ENCODE data around the gene PPP1R7. TPM values are rescaled to one million over a fixed set of nuclear protein-coding genes. Genes with fewer than 3 reads are reported as not detected.

The PPP1R7 gene
- total and polyA plus RNA-seq, 2 donors from 2014 or later = 64.6 to 94.9 TPM

GRCh38 chr2:241199897-241200821, 49.9 kb downstream of the PPP1R7 start:
- H3K9me3 ChIP-seq (ENCODE audit: control insufficient read depth in 2 of 3, insufficient read depth in 1 of 3, low read length in 3 of 3) = no peaks in the 10 kb centered on the region
- intact Hi-C loops (cut with DNase I) = no loop called here
- TF ChIP-seq CTCF (IDR thresholded peaks at IDR 0.05; ENCODE audit: borderline replicate concordance, extremely low read depth, insufficient read depth) = no peak
- no peaks in the 10 kb centered on the region for H3K4me1 ChIP-seq (ENCODE audit: control insufficient read depth in 2 of 3, insufficient read depth in 2 of 3, low read depth in 1 of 3, low read length in 3 of 3)
- H3K27ac ChIP-seq (ENCODE audit: low read depth in 2 of 2, low read length in 2 of 2) = no peak overlapping the region
- no peaks in the 10 kb centered on the region for H3K27me3 ChIP-seq (ENCODE audit: control insufficient read depth, insufficient read depth, low read length)
- no peak for DNase-seq
- FAIRE-seq = no peak
- no peaks in the 10 kb centered on the region for H3K36me3 ChIP-seq (ENCODE audit: control insufficient read depth in 2 of 3, insufficient read depth in 3 of 3, low read length in 3 of 3)
- no peak overlapping the region for H3K4me3 ChIP-seq (ENCODE audit: low read length in 3 of 3)
- H3K9ac ChIP-seq (ENCODE audit: low read length in 3 of 3) = no peak overlapping the region

DNA sequence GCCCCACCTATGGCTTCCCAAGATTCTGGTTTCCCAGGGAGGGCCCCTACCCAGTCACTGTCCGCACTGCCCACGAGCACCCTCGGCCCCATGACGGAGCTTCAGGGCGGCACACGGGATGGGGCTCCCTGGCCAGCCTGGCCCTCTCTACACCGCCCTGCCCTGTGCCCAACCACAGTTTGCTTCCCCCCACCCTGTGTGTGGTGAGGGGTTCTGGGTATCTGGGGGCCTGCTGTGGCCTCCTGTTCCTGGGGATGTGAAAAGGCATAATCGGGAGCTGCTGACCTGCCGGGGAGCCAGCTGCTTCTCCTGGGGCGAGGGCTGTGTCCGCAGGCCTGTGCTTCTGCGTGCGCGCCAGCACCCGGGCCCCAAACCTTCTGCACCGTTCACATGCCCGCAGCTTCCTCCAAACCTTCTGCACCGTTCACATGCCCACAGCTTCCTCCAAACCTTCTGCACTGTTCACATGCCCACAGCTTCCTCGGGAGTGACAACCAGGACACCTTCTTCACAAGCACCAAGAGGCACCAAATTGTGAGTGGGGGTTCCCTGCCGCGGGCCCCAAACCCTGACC, 50.6 kb downstream of the PPP1R7 start:
- no peaks in the 10 kb centered on the region for H3K4me1 ChIP-seq (ENCODE audit: control insufficient read depth in 2 of 3, insufficient read depth in 2 of 3, low read depth in 1 of 3, low read length in 3 of 3)
- H3K36me3 ChIP-seq (ENCODE audit: control insufficient read depth in 2 of 3, insufficient read depth in 3 of 3, low read length in 3 of 3) = no peaks in the 10 kb centered on the region
- no peak for DNase-seq
- H3K9ac ChIP-seq (ENCODE audit: low read length in 3 of 3) = no peak overlapping the region
- H3K27me3 ChIP-seq (ENCODE audit: control insufficient read depth, insufficient read depth, low read length) = no peaks in the 10 kb centered on the region
- H3K27ac ChIP-seq (ENCODE audit: low read depth in 2 of 2, low read length in 2 of 2) = no peak overlapping the region
- no peak overlapping the region for H3K4me3 ChIP-seq (ENCODE audit: low read length in 3 of 3)
- FAIRE-seq = no peak
- TF ChIP-seq CTCF (IDR thresholded peaks at IDR 0.05; ENCODE audit: borderline replicate concordance, extremely low read depth, insufficient read depth) = no peak
- H3K9me3 ChIP-seq (ENCODE audit: control insufficient read depth in 2 of 3, insufficient read depth in 1 of 3, low read length in 3 of 3) = no peaks in the 10 kb centered on the region
- intact Hi-C loops (cut with DNase I) = no loop called here

DNA sequence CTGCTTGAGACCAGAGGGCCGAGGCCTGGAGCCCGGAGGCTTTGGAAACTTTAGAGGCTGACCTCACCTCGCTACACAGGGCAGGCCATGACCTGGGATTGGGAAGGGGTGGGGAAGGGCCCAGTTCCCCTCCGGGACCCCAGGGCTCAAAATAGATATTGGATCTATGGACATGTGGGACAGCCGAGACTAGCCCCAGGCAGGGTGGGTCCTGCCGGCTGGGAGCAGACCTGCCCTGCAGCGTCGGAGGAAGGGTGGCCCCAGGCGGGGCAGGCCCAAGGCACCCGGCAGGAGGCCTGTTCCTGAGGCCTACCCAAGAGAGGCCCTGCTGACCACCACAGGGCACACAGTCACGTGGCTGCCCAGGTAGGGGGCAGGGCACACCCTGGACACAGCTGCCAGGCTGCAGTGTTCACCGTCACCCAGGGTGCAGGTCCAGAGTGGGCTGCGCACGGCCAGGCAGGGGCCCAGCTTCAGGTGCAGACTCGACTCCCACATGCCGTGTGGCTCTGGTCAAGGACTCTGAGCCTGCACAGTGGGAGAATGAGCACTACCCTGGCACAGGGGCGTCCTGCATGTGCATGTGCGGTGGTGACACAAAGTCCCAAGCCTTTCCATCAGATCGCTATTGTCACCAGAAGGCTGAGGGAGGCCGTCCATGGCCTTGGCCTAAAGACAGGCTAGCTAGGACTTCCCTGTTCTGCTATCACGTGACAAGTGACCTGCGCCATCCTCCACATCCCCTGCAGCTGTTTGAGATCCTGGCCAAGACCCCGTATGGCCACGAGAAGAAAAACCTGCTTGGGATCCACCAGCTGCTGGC, 51.4 kb downstream of the PPP1R7 start:
- Histone ChIP-seq H3K27ac (ENCODE audit: low read depth in 2 of 2, low read length in 2 of 2) (no peak overlapping the region), H3K4me1 (ENCODE audit: control insufficient read depth in 2 of 3, insufficient read depth in 2 of 3, low read depth in 1 of 3, low read length in 3 of 3) (no peaks in the 10 kb centered on the region), H3K36me3 (ENCODE audit: control insufficient read depth in 2 of 3, insufficient read depth in 3 of 3, low read length in 3 of 3) (no peaks in the 10 kb centered on the region), H3K27me3 (ENCODE audit: control insufficient read depth, insufficient read depth, low read length) (no peaks in the 10 kb centered on the region), H3K9me3 (ENCODE audit: control insufficient read depth in 2 of 3, insufficient read depth in 1 of 3, low read length in 3 of 3) (no peaks in the 10 kb centered on the region), H3K9ac (ENCODE audit: low read length in 3 of 3) (no peak overlapping the region), H3K4me3 (ENCODE audit: low read length in 3 of 3) (no peak overlapping the region)
- no peak for TF ChIP-seq CTCF (IDR thresholded peaks at IDR 0.05; ENCODE audit: borderline replicate concordance, extremely low read depth, insufficient read depth)
- no peak for DNase-seq
- intact Hi-C loops (cut with DNase I) = no loop called here
- no peak for FAIRE-seq

Measured in kidney (tissue), 14 donors.